SK-N-SH (cell line): ENCODE data around the gene RHOG. TPM values are rescaled to one million over a fixed set of nuclear protein-coding genes. Genes with fewer than 3 reads are reported as not detected.

Experiments
- CTCF ChIA-PET: fragments of 300-600, 350-600 bp; formaldehyde crosslinking; extraction: SDS; loops from one replicate; lab custom pipeline; 2021; lab: Yijun Ruan, JAX
- POLR2A ChIA-PET: fragments of 350-600 bp; sonication (Branson Sonifier 250); formaldehyde crosslinking; extraction: SDS; loops from one replicate; lab custom pipeline; 2020; ENCODE audit warnings: antibody characterized with exemption, inconsistent platforms; lab: Yijun Ruan, JAX
- DNase-seq: peaks from one replicate; pipeline ENCODE4 v3.0.0; 2012
- H2AFZ ChIP-seq: fragments of 200-600 bp; sonication (generic); 2 replicates; pipeline ENCODE4 v1.8.1; 2016; ENCODE audit warnings: antibody characterized with exemption, mild to moderate bottlenecking, low read depth
- H3F3A ChIP-seq: fragments of 200-600 bp; sonication (generic); replicated peaks from 2 replicates; pipeline ENCODE3; 2016; ENCODE audit warnings: antibody characterized with exemption, mild to moderate bottlenecking; ENCODE audit not compliant: insufficient read depth
- H3K27ac ChIP-seq, 2 experiments: fragments of 200-500 bp in 1 of 2; fragments of 200-600 bp in 1 of 2; sonication (Bioruptor generic) in 1 of 2; sonication (generic), shearing (Covaris generic) in 1 of 2; 2 replicates each; pipeline versions ENCODE4 v1.5.1 to v1.6.1; 2014 to 2016; ENCODE audit warnings: low read depth in 2 of 2, inconsistent platforms in 1 of 2, low read length in 1 of 2, mild to moderate bottlenecking in 1 of 2, mixed read lengths in 1 of 2
- H3K27me3 ChIP-seq: fragments of 200-600 bp; sonication (generic), shearing (Covaris generic); 2 replicates; pipeline ENCODE4 v1.6.1; 2016; ENCODE audit warnings: mixed run types; ENCODE audit not compliant: insufficient read depth
- H3K36me3 ChIP-seq, 2 experiments: fragments of 200-500 bp in 1 of 2; fragments of 200-600 bp in 1 of 2; sonication (Bioruptor generic) in 1 of 2; sonication (generic) in 1 of 2; replicated peaks in 1 of 2; 2 replicates each; pipeline versions ENCODE3 to v1.5.1; 2014 to 2016; ENCODE audit warnings: low read length in 1 of 2, mild to moderate bottlenecking in 1 of 2; ENCODE audit not compliant: insufficient read depth in 2 of 2, control insufficient read depth in 1 of 2
- H3K4me1 ChIP-seq, 2 experiments: fragments of 200-500 bp in 1 of 2; fragments of 200-600 bp in 1 of 2; sonication (Bioruptor generic) in 1 of 2; sonication (generic), shearing (Covaris generic) in 1 of 2; 2 replicates each; pipeline versions ENCODE4 v1.5.1 to v1.6.1; 2014 to 2016; ENCODE audit warnings: low read depth in 1 of 2, low read length in 1 of 2, mixed run types in 1 of 2; ENCODE audit not compliant: insufficient read depth in 2 of 2, control insufficient read depth in 1 of 2
- H3K4me2 ChIP-seq: fragments of 200-600 bp; sonication (generic), shearing (Covaris generic); 2 replicates; pipeline ENCODE4 v1.6.1; 2017; ENCODE audit warnings: mixed run types
- H3K4me3 ChIP-seq, 2 experiments: fragments of 200-500 bp in 1 of 2; fragments of 200-600 bp in 1 of 2; sonication (Bioruptor generic) in 1 of 2; sonication (generic), shearing (Covaris generic) in 1 of 2; 2 replicates each; pipeline versions ENCODE4 v1.5.1 to v1.8.1; 2014 to 2016; ENCODE audit warnings: low read depth in 2 of 2, inconsistent platforms in 1 of 2, low read length in 1 of 2, mild to moderate bottlenecking in 1 of 2, mixed read lengths in 1 of 2, moderate library complexity in 1 of 2
- H3K79me2 ChIP-seq: fragments of 200-600 bp; sonication (generic); 2 replicates; pipeline ENCODE4 v1.8.1; 2017; ENCODE audit warnings: mild to moderate bottlenecking; ENCODE audit not compliant: insufficient read depth
- H3K9ac ChIP-seq: fragments of 200-600 bp; sonication (generic); 2 replicates; pipeline ENCODE4 v1.6.1; 2017; ENCODE audit warnings: mixed run types
- H3K9me2 ChIP-seq: fragments of 200-600 bp; sonication (generic); 2 replicates; pipeline ENCODE4 v1.6.1; 2017; ENCODE audit warnings: mixed run types
- H3K9me3 ChIP-seq: fragments of 200-600 bp; sonication (generic); 2 replicates; pipeline ENCODE4 v1.6.1; 2017; ENCODE audit warnings: mixed run types, mild to moderate bottlenecking, moderate library complexity
- H4K20me1 ChIP-seq: fragments of 200-600 bp; sonication (generic); 2 replicates; pipeline ENCODE4 v1.6.1; 2017; ENCODE audit warnings: mild to moderate bottlenecking, mixed run types; ENCODE audit not compliant: insufficient read depth
- FOSL2 ChIP-seq: IDR thresholded peaks from 2 replicates; pipeline ENCODE4 v1.4.0; 2012; ENCODE audit warnings: low read depth, mild to moderate bottlenecking, moderate library complexity, borderline replicate concordance
- RFX5 ChIP-seq: IDR thresholded peaks from 2 replicates; pipeline ENCODE4 v1.6.1; 2012; ENCODE audit warnings: mild to moderate bottlenecking, improper control_type of control experiment, low read length
- WGBS: methylation state at CpG from one replicate; pipeline ENCODE4 v1.1.6; 2017; ENCODE audit warnings: low lambda C conversion rate; 5-methylcytosine and 5-hydroxymethylcytosine counted together
- polyA plus RNA-seq, 3 experiments: library from polyadenylated mRNA; depleted of rRNA; stranded (reverse); fragments of >200 nt; gene quantifications; 2 replicates each; pipeline ENCODE4 v1.2.3, GENCODE V29; 2012
- small RNA-seq, 7 experiments: library from RNA; depleted of rRNA; stranded (forward); fragments of <200 nt; gene quantifications; one replicate each; pipeline ENCODE3, GENCODE V24; 2012

RHOG gene
- polyA plus RNA-seq, 1 of the 3 experiments (the other 2 are of a cell fraction), result 73.7 TPM

- ChIA-PET CTCF (no interaction called here), POLR2A (no interaction called here)
- Histone ChIP-seq H3K27me3 (no peaks in the 10 kb centered on the region), H2AFZ (no peak overlapping the region), H3K9ac (no peak overlapping the region), H3K4me3 (no peak overlapping the region), H3K4me2 (no peak overlapping the region; the same call in 1 of the 2 replicates), H4K20me1 (peaks cover 48% of the 10 kb centered on the region), H3F3A (peaks cover 12% of the 10 kb centered on the region), H3K9me2 (no peaks in the 10 kb centered on the region), H3K9me3 (no peaks in the 10 kb centered on the region), H3K4me1 (peaks cover 0 to 7% of the 10 kb centered on the region in 2 experiments; a peak in 1 of 4 replicates), H3K27ac (peak overlapping the region in 1 of 2 experiments; percentile 26; a peak in 2 of 4 replicates), H3K36me3 (peaks cover 21 to 57% of the 10 kb centered on the region in 2 experiments), H3K79me2 (peaks cover 93% of the 10 kb centered on the region)
- 40% methylated on average over 2 of the region's 2 CpGs for WGBS
- TF ChIP-seq RFX5 (no peak), FOSL2 (0 out of 2 replicates have a peak, but pooled peaks have one; percentile 3)
- DNase-seq, result no peak
These were observed 59.3 kb downstream of the RHOG start for GRCh38 chr11:3781423-3781822.

Small RNAs within 50 kb of the gene (small RNA-seq; reads per million reads assigned to genes)
- gene RNU7-50P, result 0 to 0.52 (median 0) reads per million in 7 experiments

Other genes with a start within 250 kb of the RHOG start
- gene ART5, start 199.0 kb downstream of the RHOG start, polyA plus RNA-seq (2012; rRNA removed), result 0.58 and 0.59 TPM in 2 replicates
- not detected in 2 replicates for gene ART1, start 195.8 kb downstream of the RHOG start, polyA plus RNA-seq (2012; rRNA removed)
- 1.1 TPM in 2 replicates for gene CHRNA10, start 169.6 kb downstream of the RHOG start, polyA plus RNA-seq (2012; rRNA removed)
- 56.4 and 75.6 TPM in 2 replicates for gene NUP98, start 43.4 kb downstream of the RHOG start, polyA plus RNA-seq (2012; rRNA removed)
- gene PGAP2, start 32.4 kb downstream of the RHOG start, polyA plus RNA-seq (2012; rRNA removed), result 41.3 and 44.1 TPM in 2 replicates
- gene STIM1, start 14.7 kb upstream of the RHOG start, polyA plus RNA-seq (2012; rRNA removed), result 21.8 and 29.5 TPM in 2 replicates